GM18502 (cell line): ENCODE measurements around the gene SLC1A4.

Experiments used
- ATAC-seq: cut with Tn5 transposase; IDR thresholded peaks from one replicate; pipeline ENCODE4 v1.9.1; 2021; ENCODE audit warnings: mild to moderate bottlenecking; ENCODE audit not compliant: unreplicated experiment, poor library complexity

The SLC1A4 gene

GRCh38 chr2:64989126-64989981 is at the start of gene SLC1A4:
Gene SLC1A4 (plus strand): TSS chr2:64989399. CDS start chr2:64989644, 245 bp downstream.
- peak; percentile 79 for ATAC-seq

- ATAC-seq, result no peak
These were observed 48.1 kb upstream of the SLC1A4 start for GRCh38 chr2:64941143-64941542.

- no peak for ATAC-seq
These were observed 47.4 kb upstream of the SLC1A4 start for GRCh38 chr2:64941801-64942200.

- no peak for ATAC-seq
These were observed 46.5 kb upstream of the SLC1A4 start for GRCh38 chr2:64942693-64943092.

- no peak for ATAC-seq
These were observed 45.6 kb upstream of the SLC1A4 start for GRCh38 chr2:64943387-64944150.

- no peak for ATAC-seq
These were observed 44.7 kb upstream of the SLC1A4 start for GRCh38 chr2:64944484-64944883.

GRCh38 chr2:64945973-64946768 is 43.0 kb upstream of the SLC1A4 start:
- peak; percentile 92 for ATAC-seq

- no peak for ATAC-seq
These were observed 42.4 kb upstream of the SLC1A4 start for GRCh38 chr2:64946769-64947247.

- ATAC-seq, result no peak
These were observed 41.3 kb upstream of the SLC1A4 start for GRCh38 chr2:64947885-64948284.

GRCh38 chr2:64950226-64951160 is 38.7 kb upstream of the SLC1A4 start:
- ATAC-seq, result no peak

GRCh38 chr2:64951306-64951953 is 37.8 kb upstream of the SLC1A4 start:
- ATAC-seq, result no peak

- ATAC-seq, result no peak
These were observed 37.1 kb upstream of the SLC1A4 start for GRCh38 chr2:64952096-64952495.

- no peak for ATAC-seq
These were observed 36.4 kb upstream of the SLC1A4 start for GRCh38 chr2:64952511-64953482.

GRCh38 chr2:64955467-64955866 is 33.7 kb upstream of the SLC1A4 start:
- ATAC-seq, result no peak

GRCh38 chr2:64957109-64957903 is 31.9 kb upstream of the SLC1A4 start:
- no peak for ATAC-seq

- no peak for ATAC-seq
These were observed 30.6 kb upstream of the SLC1A4 start for GRCh38 chr2:64958556-64958955.

GRCh38 chr2:64960819-64961218 is 28.4 kb upstream of the SLC1A4 start:
- no peak for ATAC-seq
